ENCODE measurements around the gene CRAMP1.

Gene CRAMP1

GRCh38 chr16:1655269-1655807 lies 43.2 kb downstream of the CRAMP1 start:
- DNase-seq (ENCODE audit: low read depth in 1 of 2, low spot score in 1 of 2): no peak

GRCh38 chr16:1655909-1656807 lies 44.0 kb downstream of the CRAMP1 start:
- DNase-seq (ENCODE audit: low read depth in 1 of 2, low spot score in 1 of 2): no peak

- DNase-seq (ENCODE audit: low read depth in 1 of 2, low spot score in 1 of 2): no peak
Measured at GRCh38 chr16:1656808-1657617, 44.9 kb downstream of the CRAMP1 start.

GRCh38 chr16:1657841-1658240 lies 45.7 kb downstream of the CRAMP1 start:
- DNase-seq (ENCODE audit: low read depth in 1 of 2, low spot score in 1 of 2): no peak

GRCh38 chr16:1659031-1659430 lies 46.9 kb downstream of the CRAMP1 start:
- DNase-seq (ENCODE audit: low read depth in 1 of 2, low spot score in 1 of 2): no peak

- DNase-seq (ENCODE audit: low read depth in 1 of 2, low spot score in 1 of 2): no peak
Measured at GRCh38 chr16:1661826-1662225, 49.7 kb downstream of the CRAMP1 start.

GRCh38 chr16:1662543-1662942 lies 50.4 kb downstream of the CRAMP1 start:
- no peak for DNase-seq (ENCODE audit: low read depth in 1 of 2, low spot score in 1 of 2)

- no peak for DNase-seq (ENCODE audit: low read depth in 1 of 2, low spot score in 1 of 2)
Measured at GRCh38 chr16:1665829-1666228, 53.7 kb downstream of the CRAMP1 start.

- DNase-seq (ENCODE audit: low read depth in 1 of 2, low spot score in 1 of 2): no peak
Measured at GRCh38 chr16:1666316-1666715, 54.2 kb downstream of the CRAMP1 start.

- DNase-seq (ENCODE audit: low read depth in 1 of 2, low spot score in 1 of 2): no peak
Measured at GRCh38 chr16:1667271-1667670, 55.1 kb downstream of the CRAMP1 start.

- no peak for DNase-seq (ENCODE audit: low read depth in 1 of 2, low spot score in 1 of 2)
Measured at GRCh38 chr16:1667916-1668315, 55.8 kb downstream of the CRAMP1 start.

GRCh38 chr16:1668612-1669319 lies 56.6 kb downstream of the CRAMP1 start:
- DNase-seq (ENCODE audit: low read depth in 1 of 2, low spot score in 1 of 2): no peak

GRCh38 chr16:1669698-1670097 lies 57.5 kb downstream of the CRAMP1 start:
- no peak for DNase-seq (ENCODE audit: low read depth in 1 of 2, low spot score in 1 of 2)

GRCh38 chr16:1670371-1670770 lies 58.2 kb downstream of the CRAMP1 start:
- DNase-seq (ENCODE audit: low read depth in 1 of 2, low spot score in 1 of 2): no peak

GRCh38 chr16:1670866-1671265 lies 58.7 kb downstream of the CRAMP1 start:
- DNase-seq (ENCODE audit: low read depth in 1 of 2, low spot score in 1 of 2): no peak

- no peak for DNase-seq (ENCODE audit: low read depth in 1 of 2, low spot score in 1 of 2)
Measured at GRCh38 chr16:1673424-1674151, 61.4 kb downstream of the CRAMP1 start.

GRCh38 chr16:1674306-1674705 lies 62.1 kb downstream of the CRAMP1 start:
- DNase-seq (ENCODE audit: low read depth in 1 of 2, low spot score in 1 of 2): no peak

GRCh38 chr16:1674751-1675664 lies 62.8 kb downstream of the CRAMP1 start:
- DNase-seq (ENCODE audit: low read depth in 1 of 2, low spot score in 1 of 2): no peak

- DNase-seq (ENCODE audit: low read depth in 1 of 2, low spot score in 1 of 2): no peak
Measured at GRCh38 chr16:1676661-1677060, 64.5 kb downstream of the CRAMP1 start.

GRCh38 chr16:1677339-1677738 lies 65.2 kb downstream of the CRAMP1 start:
- DNase-seq (ENCODE audit: low read depth in 1 of 2, low spot score in 1 of 2): no peak

All from activated T-helper 1 cell treated with anti-CD3 and anti-CD28 coated beads, Interleukin-2, amount 50 U/mL, for 16 hours (primary cell).